HepG2 (cell line): Measurements from ENCODE around the gene EVI5. TPM values are rescaled to one million over a fixed set of nuclear protein-coding genes. Genes with fewer than 3 reads are reported as not detected.

Experiments used
- ASH2L ChIP-seq: fragments of 300-600, 200-600 bp; sonication (generic); IDR thresholded peaks from 2 replicates; pipeline ENCODE4 v1.7.0; 2017; ENCODE audit warnings: low read depth, mild to moderate bottlenecking, moderate library complexity, mixed read lengths, low read length; ENCODE audit not compliant: insufficient read length
- CENPX ChIP-seq: sonication (generic); formaldehyde crosslinking; IDR thresholded peaks from 2 replicates; pipeline ENCODE4 v1.9.0; 2021; ENCODE audit warnings: mild to moderate bottlenecking, missing genetic modification reagents, moderate library complexity
- HNF4A ChIP-seq: sonication (generic); formaldehyde crosslinking; IDR thresholded peaks from 2 replicates; pipeline ENCODE4 v1.4.0; 2020; ENCODE audit warnings: missing genetic modification reagents
- HOXD1 ChIP-seq: sonication (generic); formaldehyde crosslinking; IDR thresholded peaks from 2 replicates; pipeline ENCODE4 v1.5.0; 2020; ENCODE audit warnings: missing genetic modification reagents
- MAF1 ChIP-seq: sonication (generic); formaldehyde crosslinking; IDR thresholded peaks from 2 replicates; pipeline ENCODE4 v1.5.0; 2020; ENCODE audit warnings: missing genetic modification reagents, borderline replicate concordance
- MEIS1 ChIP-seq: sonication (generic); formaldehyde crosslinking; IDR thresholded peaks from 2 replicates; pipeline ENCODE4 v1.9.0; 2021; ENCODE audit warnings: mild to moderate bottlenecking, missing genetic modification reagents, moderate library complexity, borderline replicate concordance
- NFIC ChIP-seq: IDR thresholded peaks from 2 replicates; pipeline ENCODE4 v1.6.1; 2012; ENCODE audit warnings: mild to moderate bottlenecking, low read length, inconsistent platforms
- NPAS2 ChIP-seq: sonication (generic); formaldehyde crosslinking; IDR thresholded peaks from 2 replicates; pipeline ENCODE4 v1.8.0; 2022; ENCODE audit warnings: mild to moderate bottlenecking, missing genetic modification reagents, borderline replicate concordance
- SATB2 ChIP-seq: sonication (generic); formaldehyde crosslinking; IDR thresholded peaks from 2 replicates; pipeline ENCODE4 v1.5.0; 2020; ENCODE audit warnings: missing genetic modification reagents
- ZNF775 ChIP-seq: sonication (generic); formaldehyde crosslinking; IDR thresholded peaks from 2 replicates; pipeline ENCODE4 v1.4.0; 2020; ENCODE audit warnings: missing genetic modification reagents, mild to moderate bottlenecking, moderate library complexity, borderline replicate concordance
- ZNF841 ChIP-seq: sonication (generic); formaldehyde crosslinking; IDR thresholded peaks from 2 replicates; pipeline ENCODE4 v1.8.1; 2023; ENCODE audit warnings: missing genetic modification reagents, borderline replicate concordance
- polyA plus RNA-seq, 8 experiments: library from polyadenylated mRNA; depleted of rRNA in 3 of 8; stranded (reverse) in 7 of 8; unstranded in 1 of 8; fragments of >200 nt; fragmentation: Illumina TruSeq in 4 of 8; extraction: Trizol in 4 of 8; gene quantifications; 2 replicates each; pipeline versions ENCODE4 v1.2.1 to v1.2.3, GENCODE V29; 2011 to 2016; ENCODE audit warnings: low read depth in 4 of 8, missing spikeins in 1 of 8, mixed read lengths in 1 of 8; ENCODE audit not compliant: insufficient read depth in 1 of 8
- total RNA-seq, 5 experiments: library from RNA; depleted of rRNA; stranded (reverse); fragments of >200 nt; fragmentation: Illumina TruSeq; extraction: Trizol; gene quantifications; 2 replicates each; pipeline ENCODE4 v1.2.3, GENCODE V29; 2016; ENCODE audit warnings: low read depth in 1 of 5
- TF ChIP-seq, protein P1 (sequence below): sonication (generic); formaldehyde crosslinking; conservative IDR thresholded peaks from 2 replicates; pipeline ENCODE4 v1.4.0; 2020; ENCODE audit warnings: missing genetic modification reagents
- TF ChIP-seq, protein P2 (sequence below): sonication (generic); formaldehyde crosslinking; IDR thresholded peaks from 2 replicates; pipeline ENCODE4 v1.4.0; 2020; ENCODE audit warnings: mild to moderate bottlenecking, low read depth, missing genetic modification reagents
- TF ChIP-seq, protein P3 (sequence below), 2 experiments: IDR thresholded peaks; 2 replicates each; pipeline ENCODE4 v1.6.1; 2011 to 2012; ENCODE audit warnings: low read length in 2 of 2, borderline replicate concordance in 1 of 2, low read depth in 1 of 2, mild to moderate bottlenecking in 1 of 2, moderate library complexity in 1 of 2
- TF ChIP-seq, protein P4 (sequence below): sonication (generic); formaldehyde crosslinking; IDR thresholded peaks from 2 replicates; pipeline ENCODE4 v1.5.1; 2020; ENCODE audit warnings: missing genetic modification reagents, mild to moderate bottlenecking, borderline replicate concordance
- TF ChIP-seq, protein P5 (sequence below): sonication (generic); formaldehyde crosslinking; IDR thresholded peaks from 2 replicates; pipeline ENCODE4 v1.4.0; 2020; ENCODE audit warnings: missing genetic modification reagents, borderline replicate concordance

The EVI5 gene
- total and polyA plus RNA-seq, 2 of the 13 experiments (the other 11 are each of a cell fraction or from before 2014, with no cell fraction given) = 4.0 to 12.6 TPM

DNA sequence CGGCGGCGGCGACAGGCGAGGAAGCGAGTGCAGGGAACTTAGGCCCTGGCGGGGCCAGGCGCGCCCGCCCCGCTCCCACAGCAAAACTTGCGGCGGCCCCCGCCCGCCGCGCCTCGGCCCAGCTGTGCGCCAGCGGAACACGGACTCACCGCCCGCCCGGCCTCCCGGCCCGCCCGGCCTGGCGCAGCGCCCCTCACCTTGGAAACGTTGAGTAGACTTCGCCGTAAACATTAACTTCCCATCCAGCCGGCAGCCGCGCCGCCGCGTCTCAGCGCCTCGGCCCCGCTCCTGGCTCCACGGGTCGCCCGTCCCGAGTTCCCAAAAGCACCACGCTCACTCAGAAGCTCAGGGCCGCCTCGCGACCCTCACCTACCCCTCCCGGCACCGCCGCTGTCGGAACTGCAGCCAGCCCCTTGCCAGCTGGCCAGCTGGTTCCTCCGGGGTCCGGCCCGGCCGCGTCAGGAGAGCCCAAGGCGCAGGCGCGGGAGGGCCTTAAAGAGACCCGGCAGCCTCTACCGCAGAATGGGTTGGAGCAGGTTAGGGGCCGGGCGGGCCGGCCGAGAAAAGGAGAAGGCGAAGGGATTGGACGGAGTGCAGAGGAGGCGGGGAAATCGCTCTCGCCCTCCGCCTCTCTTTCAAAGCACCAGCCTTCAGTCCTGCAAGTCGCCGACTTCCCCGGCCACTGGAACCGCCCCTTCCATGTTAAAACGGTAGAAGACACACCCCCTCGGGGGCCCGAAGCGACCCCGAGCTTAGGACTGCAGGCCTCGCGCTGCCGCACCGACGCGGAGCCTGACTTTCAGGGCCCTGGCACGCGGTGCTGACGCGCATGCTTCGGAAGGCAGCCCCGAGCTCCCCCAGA is at the start of gene EVI5 (continued):
- TF ChIP-seq, protein P1, sequence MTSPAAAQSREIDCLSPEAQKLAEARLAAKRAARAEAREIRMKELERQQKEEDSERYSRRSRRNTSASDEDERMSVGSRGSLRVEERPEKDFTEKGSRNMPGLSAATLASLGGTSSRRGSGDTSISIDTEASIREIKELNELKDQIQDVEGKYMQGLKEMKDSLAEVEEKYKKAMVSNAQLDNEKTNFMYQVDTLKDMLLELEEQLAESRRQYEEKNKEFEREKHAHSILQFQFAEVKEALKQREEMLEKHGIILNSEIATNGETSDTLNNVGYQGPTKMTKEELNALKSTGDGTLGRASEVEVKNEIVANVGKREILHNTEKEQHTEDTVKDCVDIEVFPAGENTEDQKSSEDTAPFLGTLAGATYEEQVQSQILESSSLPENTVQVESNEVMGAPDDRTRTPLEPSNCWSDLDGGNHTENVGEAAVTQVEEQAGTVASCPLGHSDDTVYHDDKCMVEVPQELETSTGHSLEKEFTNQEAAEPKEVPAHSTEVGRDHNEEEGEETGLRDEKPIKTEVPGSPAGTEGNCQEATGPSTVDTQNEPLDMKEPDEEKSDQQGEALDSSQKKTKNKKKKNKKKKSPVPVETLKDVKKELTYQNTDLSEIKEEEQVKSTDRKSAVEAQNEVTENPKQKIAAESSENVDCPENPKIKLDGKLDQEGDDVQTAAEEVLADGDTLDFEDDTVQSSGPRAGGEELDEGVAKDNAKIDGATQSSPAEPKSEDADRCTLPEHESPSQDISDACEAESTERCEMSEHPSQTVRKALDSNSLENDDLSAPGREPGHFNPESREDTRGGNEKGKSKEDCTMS = no peak
- TF ChIP-seq ZNF841 (0 out of 2 replicates have a peak, but pooled peaks have one; percentile 81), CENPX (no peak), MEIS1 (CRISPR knock-in tag) (peak; percentile 93), HOXD1 (peak; percentile 89), SATB2 (peak; percentile 99), ZNF775 (CRISPR knock-in tag) (peak; percentile 81; the same call in 1 of the 2 replicates), MAF1 (CRISPR knock-in tag) (peak; percentile 68), ASH2L (peak; percentile 94), HNF4A (CRISPR knock-in tag) (peak; percentile 24; the same call in 1 of the 2 replicates), NPAS2 (CRISPR knock-in tag) (no peak), NFIC (no peak)
- TF ChIP-seq, protein P2, sequence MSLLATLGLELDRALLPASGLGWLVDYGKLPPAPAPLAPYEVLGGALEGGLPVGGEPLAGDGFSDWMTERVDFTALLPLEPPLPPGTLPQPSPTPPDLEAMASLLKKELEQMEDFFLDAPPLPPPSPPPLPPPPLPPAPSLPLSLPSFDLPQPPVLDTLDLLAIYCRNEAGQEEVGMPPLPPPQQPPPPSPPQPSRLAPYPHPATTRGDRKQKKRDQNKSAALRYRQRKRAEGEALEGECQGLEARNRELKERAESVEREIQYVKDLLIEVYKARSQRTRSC = peak; percentile 99
- TF ChIP-seq, protein P3, sequence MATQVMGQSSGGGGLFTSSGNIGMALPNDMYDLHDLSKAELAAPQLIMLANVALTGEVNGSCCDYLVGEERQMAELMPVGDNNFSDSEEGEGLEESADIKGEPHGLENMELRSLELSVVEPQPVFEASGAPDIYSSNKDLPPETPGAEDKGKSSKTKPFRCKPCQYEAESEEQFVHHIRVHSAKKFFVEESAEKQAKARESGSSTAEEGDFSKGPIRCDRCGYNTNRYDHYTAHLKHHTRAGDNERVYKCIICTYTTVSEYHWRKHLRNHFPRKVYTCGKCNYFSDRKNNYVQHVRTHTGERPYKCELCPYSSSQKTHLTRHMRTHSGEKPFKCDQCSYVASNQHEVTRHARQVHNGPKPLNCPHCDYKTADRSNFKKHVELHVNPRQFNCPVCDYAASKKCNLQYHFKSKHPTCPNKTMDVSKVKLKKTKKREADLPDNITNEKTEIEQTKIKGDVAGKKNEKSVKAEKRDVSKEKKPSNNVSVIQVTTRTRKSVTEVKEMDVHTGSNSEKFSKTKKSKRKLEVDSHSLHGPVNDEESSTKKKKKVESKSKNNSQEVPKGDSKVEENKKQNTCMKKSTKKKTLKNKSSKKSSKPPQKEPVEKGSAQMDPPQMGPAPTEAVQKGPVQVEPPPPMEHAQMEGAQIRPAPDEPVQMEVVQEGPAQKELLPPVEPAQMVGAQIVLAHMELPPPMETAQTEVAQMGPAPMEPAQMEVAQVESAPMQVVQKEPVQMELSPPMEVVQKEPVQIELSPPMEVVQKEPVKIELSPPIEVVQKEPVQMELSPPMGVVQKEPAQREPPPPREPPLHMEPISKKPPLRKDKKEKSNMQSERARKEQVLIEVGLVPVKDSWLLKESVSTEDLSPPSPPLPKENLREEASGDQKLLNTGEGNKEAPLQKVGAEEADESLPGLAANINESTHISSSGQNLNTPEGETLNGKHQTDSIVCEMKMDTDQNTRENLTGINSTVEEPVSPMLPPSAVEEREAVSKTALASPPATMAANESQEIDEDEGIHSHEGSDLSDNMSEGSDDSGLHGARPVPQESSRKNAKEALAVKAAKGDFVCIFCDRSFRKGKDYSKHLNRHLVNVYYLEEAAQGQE (IDR thresholded peaks at IDR 0.05; ENCODE audit: borderline replicate concordance in 1 of 2, low read depth in 1 of 2, low read length in 2 of 2) = no peak
- TF ChIP-seq, protein P4, sequence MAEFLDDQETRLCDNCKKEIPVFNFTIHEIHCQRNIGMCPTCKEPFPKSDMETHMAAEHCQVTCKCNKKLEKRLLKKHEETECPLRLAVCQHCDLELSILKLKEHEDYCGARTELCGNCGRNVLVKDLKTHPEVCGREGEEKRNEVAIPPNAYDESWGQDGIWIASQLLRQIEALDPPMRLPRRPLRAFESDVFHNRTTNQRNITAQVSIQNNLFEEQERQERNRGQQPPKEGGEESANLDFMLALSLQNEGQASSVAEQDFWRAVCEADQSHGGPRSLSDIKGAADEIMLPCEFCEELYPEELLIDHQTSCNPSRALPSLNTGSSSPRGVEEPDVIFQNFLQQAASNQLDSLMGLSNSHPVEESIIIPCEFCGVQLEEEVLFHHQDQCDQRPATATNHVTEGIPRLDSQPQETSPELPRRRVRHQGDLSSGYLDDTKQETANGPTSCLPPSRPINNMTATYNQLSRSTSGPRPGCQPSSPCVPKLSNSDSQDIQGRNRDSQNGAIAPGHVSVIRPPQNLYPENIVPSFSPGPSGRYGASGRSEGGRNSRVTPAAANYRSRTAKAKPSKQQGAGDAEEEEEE (CRISPR knock-in tag) = 0 out of 2 replicates have a peak, but pooled peaks have one; percentile 28
- TF ChIP-seq, protein P5, sequence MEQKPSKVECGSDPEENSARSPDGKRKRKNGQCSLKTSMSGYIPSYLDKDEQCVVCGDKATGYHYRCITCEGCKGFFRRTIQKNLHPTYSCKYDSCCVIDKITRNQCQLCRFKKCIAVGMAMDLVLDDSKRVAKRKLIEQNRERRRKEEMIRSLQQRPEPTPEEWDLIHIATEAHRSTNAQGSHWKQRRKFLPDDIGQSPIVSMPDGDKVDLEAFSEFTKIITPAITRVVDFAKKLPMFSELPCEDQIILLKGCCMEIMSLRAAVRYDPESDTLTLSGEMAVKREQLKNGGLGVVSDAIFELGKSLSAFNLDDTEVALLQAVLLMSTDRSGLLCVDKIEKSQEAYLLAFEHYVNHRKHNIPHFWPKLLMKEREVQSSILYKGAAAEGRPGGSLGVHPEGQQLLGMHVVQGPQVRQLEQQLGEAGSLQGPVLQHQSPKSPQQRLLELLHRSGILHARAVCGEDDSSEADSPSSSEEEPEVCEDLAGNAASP (CRISPR knock-in tag) = peak; percentile 93
